HL-60/S4 treated with retinoic acid at 250 ng/mL for 4 days and 3 days (cell line): ENCODE measurements around the gene MUC6.

ENCODE experiments used
- in situ Hi-C: fragments of 300-500 bp; cut with MboI; formaldehyde crosslinking; loops from 2 replicates; pipeline ENCODE4 v1.7.0; 2022; ENCODE audit warnings: low sequenced_read_pairs

Gene MUC6

DNA sequence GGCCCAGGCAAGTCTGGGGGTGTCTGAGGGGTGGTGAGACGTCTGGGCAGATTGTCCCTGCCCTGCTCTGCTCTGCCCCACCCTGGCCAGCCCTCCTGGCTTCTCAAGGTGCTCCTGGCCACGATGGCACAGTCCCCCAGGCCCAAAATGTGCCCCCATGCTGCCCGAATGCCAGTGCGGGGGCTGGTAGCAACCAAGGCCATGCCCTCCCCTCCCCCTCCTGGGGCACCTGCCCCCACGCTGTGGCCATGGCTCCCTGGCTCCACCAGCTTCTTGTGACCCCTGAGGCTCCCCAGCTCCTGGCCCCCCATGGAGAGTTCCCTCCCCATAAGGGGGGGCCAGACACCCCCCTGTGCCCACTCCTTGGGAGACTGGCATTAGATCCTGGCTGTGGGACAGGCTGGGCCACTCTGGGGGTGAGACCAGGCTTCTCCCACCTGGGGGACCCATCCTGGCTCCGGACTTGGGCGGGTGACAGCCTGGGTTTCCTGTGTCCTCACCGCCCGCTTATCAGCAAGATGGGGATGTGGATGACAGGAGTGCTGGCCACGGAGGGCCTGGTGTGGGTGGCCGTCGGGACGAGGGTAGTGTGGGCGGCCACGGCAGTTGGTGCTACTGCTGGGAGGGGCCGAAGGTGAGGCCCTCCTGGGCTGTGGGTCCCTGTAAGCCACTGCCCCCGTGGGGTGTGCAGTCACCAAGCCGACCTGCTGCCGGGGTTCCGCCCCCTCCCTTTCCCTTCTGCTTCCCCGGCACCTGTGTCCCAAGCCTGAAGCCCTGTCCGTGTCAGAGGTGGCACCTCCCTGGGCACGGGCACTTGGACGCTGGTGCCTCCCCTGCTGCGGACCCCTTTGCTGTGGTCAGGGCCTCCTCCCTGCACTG, 15.9 kb upstream of the MUC6 start:
- in situ Hi-C loops, result no loop called here

DNA sequence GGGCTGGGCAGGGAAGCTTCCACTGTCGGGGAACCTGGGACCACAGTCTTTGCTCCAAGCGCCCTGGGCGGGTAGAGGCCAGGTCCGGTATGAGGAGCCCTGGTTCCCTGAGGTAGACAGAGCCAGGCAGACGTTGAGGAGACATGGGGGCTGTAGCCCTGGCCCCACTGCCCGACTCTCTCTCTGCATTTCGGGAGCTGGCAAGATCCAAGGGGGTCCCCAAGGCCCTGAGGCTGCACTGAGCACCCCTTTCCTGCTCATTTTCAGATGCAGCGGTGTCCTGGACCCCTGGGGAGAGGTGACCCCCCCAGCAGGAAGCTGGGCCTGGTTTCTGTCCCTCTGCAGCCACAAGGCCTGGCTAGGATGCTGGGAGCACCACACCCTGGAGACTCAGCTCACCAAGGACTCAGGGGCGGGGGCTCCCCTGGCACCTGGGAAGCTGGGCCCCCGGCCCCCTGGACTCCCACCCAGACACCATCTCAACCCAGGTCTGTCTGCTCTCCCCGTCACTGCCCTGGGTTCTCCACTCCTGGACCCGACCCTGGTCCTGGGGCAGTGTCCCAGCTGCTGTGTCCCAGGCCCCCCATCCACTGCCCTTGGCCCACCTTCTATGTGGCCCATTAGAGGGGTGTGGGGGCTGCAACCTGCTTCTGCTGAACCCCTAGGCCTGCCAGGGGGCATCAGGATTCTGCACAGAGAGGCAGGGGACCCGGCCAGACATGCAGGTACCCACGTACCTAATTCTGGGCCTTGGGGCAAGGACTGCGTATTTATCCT, 15.0 kb upstream of the MUC6 start:
- in situ Hi-C loops, result no loop called here

DNA sequence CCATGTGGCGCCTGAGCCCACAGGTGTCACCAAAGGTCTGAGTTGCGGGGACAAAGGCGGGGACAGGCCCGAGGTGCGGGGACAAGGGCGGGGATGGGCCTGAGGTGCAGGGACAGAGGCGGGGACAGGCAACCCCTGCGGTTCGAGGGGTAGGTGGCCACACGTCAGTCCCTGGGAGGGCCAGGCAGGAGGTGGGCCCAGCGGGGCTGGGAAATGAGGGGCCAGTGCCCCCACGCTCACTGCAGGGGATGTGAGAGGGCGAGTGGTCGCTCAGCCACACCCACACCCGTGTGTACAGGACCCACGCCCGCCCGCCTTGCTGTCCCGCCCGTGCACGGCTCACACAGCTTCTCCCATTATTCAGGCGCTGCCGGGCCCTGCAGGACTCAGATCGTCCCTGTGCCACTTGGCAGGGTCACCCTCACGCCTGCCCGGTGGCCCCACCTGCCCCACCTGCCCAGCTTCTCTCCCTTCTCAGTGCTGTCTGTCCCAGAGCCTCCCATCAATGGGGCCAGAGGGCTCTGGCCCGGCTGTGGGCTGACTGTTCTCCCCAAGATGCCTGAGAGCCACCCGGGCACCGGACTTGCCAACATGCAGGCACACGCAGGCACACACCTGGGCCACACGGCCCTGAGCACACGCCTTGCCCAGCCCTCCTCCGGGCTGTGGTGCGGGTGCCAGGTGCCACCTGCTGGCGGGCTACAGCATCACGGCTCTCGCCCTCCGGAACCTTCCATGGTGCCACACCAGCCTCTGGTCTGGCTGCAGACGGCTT, 14.2 kb upstream of the MUC6 start:
- in situ Hi-C loops, result no loop called here

DNA sequence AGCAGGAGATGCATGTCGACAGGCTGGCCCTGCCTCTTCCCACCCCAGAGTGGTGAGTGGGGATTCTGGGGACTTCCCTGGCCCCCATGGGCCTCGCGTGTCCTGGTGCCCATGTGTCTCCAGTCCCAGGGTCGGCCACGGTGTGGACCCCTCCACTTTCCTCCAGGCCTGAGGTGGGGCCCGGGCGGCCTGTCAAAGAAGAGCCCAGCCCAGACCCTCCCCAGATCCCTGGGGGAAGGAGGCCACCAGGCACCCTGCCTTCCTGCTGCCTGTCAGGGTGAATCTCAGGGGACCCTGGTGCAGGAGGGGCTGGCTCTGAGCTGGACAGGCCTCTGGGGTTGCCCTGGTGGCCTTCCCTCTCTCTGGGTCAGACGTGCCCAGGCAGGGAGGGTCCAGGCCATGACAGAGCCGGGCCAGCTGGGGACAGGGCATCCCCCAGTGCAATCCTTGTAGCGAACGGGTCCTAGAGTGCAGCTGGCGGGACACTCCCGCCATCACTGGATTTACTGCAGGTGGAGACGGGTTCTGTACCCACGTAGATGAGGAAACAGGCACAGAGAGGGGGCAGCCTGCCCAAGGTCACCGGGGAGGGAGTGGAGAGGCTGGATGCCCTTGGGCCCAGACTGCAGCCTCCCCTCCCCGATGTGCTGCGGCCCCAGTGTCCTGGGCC, 13.5 kb upstream of the MUC6 start:
- in situ Hi-C loops, result loop anchor here (25.0 kb wide), 1 partner anchor 188 kb away; no protein-coding TSS in a partner anchor

DNA sequence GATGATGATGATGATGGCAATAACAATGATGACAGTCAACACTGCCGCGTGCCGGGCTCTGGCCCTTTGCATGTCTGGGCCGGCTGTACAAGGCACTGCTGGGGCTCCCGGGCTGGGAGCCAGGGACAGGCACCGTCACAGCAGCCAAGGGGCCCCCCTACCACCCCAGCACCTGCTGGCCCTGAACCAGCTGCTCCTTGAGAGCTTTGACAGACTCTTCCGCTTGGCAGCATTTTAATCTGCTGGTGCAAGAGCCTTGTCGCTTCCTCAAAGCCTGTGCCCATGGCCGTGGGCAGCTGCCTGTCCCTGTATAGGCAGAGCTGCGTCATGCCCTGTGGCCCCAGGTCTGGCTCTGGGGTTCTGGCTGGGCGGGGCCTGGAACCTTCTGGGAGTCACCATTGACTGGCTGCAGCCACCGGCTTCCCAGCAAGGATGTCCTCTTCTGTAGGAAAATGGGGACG, 12.9 kb upstream of the MUC6 start:
- in situ Hi-C loops, result loop anchor here (25.0 kb wide), 1 partner anchor 187 kb away; no protein-coding TSS in a partner anchor

DNA sequence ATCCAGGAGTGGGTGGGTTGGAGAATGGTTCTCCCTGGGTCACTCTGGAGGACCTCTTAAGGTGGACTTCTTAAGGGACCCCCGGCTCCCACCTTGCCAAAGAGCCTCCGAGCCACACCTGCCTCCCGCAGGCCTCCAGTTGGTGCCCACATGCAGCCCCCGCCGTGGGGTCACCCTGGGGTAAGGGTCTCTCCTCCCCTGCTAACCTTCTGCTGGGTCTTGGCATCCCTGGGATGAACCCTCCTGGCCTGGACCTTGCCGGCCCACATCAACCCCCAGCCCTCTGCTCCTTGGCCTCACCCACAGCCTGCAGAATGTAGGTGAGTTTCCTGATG, 12.5 kb upstream of the MUC6 start:
- in situ Hi-C loops, result loop anchor here (25.0 kb wide), 1 partner anchor 187 kb away; no protein-coding TSS in a partner anchor

DNA sequence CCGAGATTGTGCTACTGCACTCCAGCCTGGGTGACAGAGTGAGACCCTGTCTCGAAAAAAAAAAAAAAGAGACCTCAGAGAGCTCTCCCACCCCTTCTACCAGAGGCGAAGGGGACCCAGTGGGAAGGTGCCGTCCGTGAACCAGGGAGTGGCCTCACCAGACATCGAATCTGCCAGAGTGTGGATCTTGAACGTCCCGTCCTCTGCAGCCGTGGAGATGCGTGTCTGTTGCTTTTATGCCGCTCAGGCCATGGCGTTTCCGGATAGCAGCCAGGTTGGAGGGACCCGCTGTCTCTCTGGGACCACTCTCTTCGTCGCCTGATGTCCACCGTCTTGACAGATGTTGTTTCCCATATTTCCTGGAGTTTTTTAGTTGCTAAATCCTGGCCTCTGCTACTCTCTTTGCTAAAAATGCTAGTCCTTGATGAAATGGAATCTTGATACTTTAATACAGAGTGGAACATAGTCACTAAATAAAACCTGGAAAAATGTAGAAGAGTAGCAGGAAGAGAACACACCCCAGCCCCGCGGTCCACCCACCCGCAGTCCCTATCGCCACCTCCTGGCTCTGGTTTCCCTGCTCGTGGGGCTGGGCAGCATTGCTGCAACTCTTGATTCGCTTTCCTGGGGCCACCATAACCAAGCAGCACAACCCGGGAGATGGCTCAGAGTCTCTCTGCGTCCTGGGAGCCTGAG, 12.0 kb upstream of the MUC6 start:
- in situ Hi-C loops, result loop anchor here (25.0 kb wide), 1 partner anchor 186 kb away; no protein-coding TSS in a partner anchor

DNA sequence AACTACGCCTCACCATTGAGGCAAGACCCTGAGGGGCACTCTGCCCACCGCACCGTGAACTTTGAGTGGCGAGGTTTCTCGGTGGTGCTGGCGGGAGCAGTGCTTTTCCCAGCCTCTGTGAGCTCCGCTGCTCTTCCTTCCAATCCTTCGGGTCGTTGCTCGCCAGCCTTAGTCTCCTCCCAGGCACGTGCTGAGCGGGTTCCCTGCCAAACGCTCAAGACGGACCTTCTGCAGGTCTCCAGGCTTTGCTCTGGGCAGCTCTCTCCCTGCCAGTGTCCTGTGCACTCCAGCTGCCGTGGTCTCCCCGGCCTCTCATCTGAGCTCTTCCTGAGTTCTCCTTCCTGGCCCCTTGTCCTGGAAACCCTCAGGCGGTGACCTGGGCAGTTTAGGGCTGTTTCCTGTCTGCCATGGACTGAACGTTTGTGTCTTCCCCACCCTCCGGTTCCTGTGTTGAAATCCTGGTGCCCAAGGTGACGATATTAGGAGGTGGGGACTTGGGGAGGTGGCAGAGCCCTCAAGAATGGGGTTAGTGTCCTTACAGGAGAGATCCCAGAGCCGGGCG, 11.2 kb upstream of the MUC6 start:
- in situ Hi-C loops, result loop anchor here (25.0 kb wide), 1 partner anchor 185 kb away; no protein-coding TSS in a partner anchor

DNA sequence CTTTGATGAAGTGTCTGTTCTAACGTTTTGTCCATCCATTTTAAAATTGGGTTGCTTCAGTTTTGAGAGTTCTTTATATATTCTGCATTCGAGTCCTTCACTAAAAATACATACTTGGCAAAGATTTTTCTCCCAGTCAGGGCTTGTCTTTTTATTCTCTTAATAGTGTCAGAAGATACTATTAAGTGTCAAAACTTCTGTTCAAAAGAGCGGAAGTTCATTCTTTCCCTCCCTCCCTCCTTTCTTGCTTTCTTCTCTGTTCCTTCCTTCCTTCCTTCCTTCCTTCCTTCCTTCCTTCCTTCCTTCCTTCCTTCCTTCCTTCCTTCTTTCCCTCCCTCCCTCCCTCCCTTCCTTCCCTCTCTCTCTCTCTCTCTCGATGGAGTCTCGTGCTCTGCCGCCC, 7.6 kb upstream of the MUC6 start:
- in situ Hi-C loops, result loop anchor here (25.0 kb wide), 1 partner anchor 182 kb away; no protein-coding TSS in a partner anchor

DNA sequence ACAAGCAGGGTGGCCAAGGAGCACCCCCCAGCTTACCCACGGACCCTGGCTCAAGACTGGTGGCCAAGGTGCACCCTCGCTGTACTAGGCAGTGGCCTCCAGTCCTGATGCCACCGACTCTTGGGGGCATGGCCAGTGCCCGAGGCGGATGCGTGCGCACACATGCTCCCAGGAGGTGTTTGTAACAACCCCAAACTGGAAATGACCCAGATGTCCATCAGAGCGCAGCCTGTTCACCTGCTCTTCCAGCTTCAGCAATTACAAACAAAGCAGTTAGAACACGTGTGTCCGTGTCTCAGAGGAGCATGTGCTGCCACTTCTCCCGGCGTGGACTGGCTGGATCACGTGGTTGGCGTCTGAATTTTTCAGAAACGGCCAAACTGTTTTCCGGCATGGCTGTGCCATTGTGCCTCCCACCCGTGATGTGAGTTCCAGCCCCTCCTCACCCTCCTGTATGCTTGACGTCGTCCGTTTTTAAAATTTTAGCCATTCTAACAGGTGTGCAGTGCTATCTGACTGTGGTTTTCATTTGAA, 7.1 kb upstream of the MUC6 start:
- in situ Hi-C loops, result loop anchor here (25.0 kb wide), 1 partner anchor 181 kb away; no protein-coding TSS in a partner anchor

DNA sequence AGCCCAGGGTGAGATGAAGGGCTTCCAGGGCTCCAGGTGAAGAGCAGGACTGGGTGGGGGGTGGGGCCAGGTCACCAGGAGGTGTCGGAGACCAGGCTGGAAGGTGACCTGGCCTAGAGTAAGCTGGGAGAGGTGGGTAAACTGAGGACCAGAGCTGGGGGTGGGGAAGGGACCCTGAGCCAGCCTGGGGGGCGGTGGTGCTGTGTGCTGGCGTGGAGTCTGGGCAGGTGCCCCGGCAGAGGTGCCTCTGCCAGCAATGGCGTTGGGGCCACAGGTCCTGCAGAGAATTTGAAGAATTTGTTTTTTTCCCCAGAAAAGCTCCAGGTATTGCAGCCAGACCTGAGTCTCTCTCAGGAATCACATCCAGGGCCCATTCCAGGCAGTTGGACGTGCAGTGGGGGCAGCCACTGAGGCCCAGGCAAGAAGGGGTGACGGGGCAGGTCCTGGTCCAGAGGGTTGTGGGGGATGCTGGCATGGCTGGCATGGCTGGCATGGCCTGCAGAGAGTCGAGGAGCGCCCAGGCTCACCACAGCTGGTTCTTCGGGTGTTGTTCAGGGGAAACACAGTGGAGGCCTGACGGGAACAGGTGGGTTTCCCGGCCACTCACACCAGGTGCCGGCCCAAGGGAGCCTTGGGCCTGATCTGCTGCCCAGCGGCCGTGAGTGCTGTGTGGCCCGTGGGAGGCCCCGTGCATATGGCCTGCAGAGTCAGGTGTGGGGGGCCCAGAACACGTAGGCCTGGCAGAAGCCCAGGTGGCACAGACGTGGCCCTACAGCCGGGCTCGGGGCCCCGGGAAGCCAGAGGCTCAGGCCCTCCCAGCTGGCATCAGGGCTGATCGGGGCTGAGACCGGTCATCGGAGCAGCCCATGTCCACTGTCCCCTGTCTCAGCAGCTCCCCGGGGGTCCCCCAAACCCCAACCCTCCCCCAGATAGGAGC, 6.4 kb upstream of the MUC6 start:
- in situ Hi-C loops, result loop anchor here (25.0 kb wide), 1 partner anchor 181 kb away; no protein-coding TSS in a partner anchor

DNA sequence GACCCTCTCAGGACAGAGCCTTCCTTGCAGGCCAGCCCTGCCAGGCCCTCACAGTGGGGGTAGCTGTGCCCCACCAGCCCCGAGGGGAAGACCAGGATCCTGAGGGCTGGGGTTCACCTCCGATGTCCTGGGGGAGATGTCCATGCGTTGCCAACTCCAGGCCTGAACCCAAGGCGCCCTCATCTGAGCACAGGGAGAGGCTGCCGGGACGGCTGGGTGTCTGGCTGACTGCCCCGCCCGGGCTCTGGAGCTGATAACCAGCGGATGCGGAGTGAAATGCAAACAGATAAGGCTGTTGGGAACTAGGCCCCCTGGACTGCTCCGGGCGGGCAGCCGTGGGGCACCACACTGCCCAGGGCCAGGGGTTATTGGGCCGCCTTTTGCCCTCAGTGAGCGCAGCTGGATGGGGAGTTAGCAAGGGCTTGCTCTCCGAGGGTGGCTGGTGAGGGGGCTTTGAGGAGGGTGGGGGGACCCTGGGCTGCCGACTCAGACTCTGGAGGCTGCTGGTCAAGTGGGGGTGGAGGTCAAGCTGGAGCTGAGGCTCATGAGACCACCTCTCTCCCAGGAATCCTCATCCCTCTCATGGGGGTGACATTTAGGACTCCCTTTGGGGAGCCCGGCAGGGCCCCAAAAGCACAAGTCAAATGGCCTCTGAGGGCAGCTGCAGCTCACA, 5.6 kb upstream of the MUC6 start:
- in situ Hi-C loops, result loop anchor here (25.0 kb wide), 1 partner anchor 180 kb away; no protein-coding TSS in a partner anchor

DNA sequence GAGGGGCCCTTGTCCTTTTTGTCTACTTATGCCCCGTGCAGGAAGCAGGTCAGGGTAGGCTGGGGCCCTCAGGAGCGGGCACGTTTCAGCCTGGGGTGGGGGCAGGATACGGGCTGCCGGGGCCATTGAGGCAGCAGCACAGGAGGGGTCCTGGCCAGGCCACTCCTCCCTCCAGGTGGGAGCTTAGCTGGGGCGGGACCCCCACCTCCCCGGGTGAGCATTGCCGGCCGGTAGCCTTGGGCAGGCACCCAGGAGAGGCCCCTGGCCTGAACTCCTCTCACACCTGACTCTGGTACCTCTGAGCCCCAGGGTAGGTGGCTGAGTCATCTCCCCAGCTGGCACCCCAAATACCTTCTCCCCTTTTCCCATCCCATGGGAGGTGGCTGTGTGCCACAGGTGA, 5.0 kb upstream of the MUC6 start:
- in situ Hi-C loops, result loop anchor here (25.0 kb wide), 1 partner anchor 179 kb away; no protein-coding TSS in a partner anchor

DNA sequence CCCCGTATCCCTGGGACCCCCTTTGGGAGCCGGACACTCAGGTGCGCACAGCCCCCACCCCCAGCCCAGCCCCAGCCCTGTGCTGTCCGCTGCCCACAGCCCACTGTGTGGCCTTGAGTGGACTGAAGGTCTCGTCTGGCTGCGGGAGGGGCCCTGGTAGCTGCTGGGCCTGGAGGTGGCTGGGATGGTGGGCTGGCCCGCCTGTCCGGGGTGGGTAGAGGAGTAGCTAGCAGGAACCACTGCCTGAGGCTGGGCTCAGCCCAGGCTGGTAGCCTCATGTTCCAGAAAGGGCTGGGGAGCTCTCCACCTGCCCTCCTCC, 4.6 kb upstream of the MUC6 start:
- in situ Hi-C loops, result loop anchor here (25.0 kb wide), 1 partner anchor 179 kb away; no protein-coding TSS in a partner anchor

DNA sequence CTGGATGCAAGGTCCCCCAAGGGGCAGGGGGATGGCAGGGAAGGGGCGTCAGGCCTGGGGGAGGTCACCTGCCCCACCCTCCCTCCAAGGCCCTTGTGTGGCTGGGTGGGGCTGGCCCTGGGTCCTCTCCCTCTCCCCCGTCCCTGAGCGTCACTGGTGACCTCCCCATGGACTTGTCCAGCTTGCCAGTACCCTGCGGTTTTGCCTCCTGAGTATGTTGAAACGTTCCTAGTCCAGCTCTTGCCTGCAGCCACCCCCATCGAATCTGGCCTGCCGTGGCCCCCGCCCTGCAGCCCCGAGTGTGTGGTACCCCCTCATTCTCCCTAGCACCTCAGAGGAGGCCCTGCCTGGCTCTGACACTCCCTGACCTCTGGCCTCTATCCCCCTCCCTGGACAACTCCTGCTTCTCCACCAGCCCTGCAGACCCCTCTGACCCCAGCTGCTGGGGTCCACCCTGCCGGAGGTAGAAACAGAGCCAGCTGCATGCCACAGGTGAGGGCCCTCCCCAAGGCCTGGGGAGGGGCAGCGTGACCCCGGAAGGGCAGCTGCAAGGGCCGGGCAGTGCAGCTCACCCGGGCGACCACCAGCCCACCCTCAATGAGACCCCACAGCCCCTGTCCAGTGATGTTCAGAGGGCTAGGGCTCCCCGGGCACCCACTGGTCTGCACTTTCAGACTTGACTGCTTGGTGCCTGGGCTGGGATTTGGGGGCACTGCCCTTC, 4.1 kb upstream of the MUC6 start:
- in situ Hi-C loops, result loop anchor here (25.0 kb wide), 1 partner anchor 178 kb away; no protein-coding TSS in a partner anchor
